Measurements from ENCODE around the gene PIAS3.

Gene PIAS3

GRCh38 chr1:145858901-145859490 lies at the start of gene PIAS3:
PIAS3 (minus strand) TSS chr1:145859081; CDS start chr1:145858990, 91 bp downstream.
- DNase-seq = peak; percentile 95

- DNase-seq = no peak
Measured at GRCh38 chr1:145908653-145909052, 49.8 kb upstream of the PIAS3 start.

GRCh38 chr1:145906954-145907753 lies 48.3 kb upstream of the PIAS3 start:
- DNase-seq = no peak

- DNase-seq = no peak
Measured at GRCh38 chr1:145901312-145902021, 42.6 kb upstream of the PIAS3 start.

GRCh38 chr1:145898756-145899155 lies 39.9 kb upstream of the PIAS3 start:
- DNase-seq = no peak

GRCh38 chr1:145897969-145898368 lies 39.1 kb upstream of the PIAS3 start:
- DNase-seq = no peak

- no peak for DNase-seq
Measured at GRCh38 chr1:145895471-145895870, 36.6 kb upstream of the PIAS3 start.

- DNase-seq = no peak
Measured at GRCh38 chr1:145893306-145894055, 34.6 kb upstream of the PIAS3 start.

GRCh38 chr1:145892486-145893087 lies 33.7 kb upstream of the PIAS3 start:
- peak; percentile 85 for DNase-seq

GRCh38 chr1:145891587-145892485 lies 33.0 kb upstream of the PIAS3 start:
- peak; percentile 94 for DNase-seq

- DNase-seq = no peak
Measured at GRCh38 chr1:145891143-145891542, 32.3 kb upstream of the PIAS3 start.

- no peak for DNase-seq
Measured at GRCh38 chr1:145889722-145890121, 30.8 kb upstream of the PIAS3 start.

GRCh38 chr1:145887631-145888030 lies 28.8 kb upstream of the PIAS3 start:
- no peak for DNase-seq

GRCh38 chr1:145886816-145887215 lies 27.9 kb upstream of the PIAS3 start:
- DNase-seq = no peak

GRCh38 chr1:145886390-145886789 lies 27.5 kb upstream of the PIAS3 start:
- DNase-seq = no peak

- DNase-seq = peak; percentile 90
Measured at GRCh38 chr1:145885738-145886287, 26.9 kb upstream of the PIAS3 start, which contains the start of gene ANKRD35. ANKRD35 (minus strand) TSS chr1:145885866; CDS start chr1:145885758, 108 bp downstream.

GRCh38 chr1:145884675-145885074 lies 25.8 kb upstream of the PIAS3 start:
- no peak for DNase-seq

GRCh38 chr1:145879775-145880174 lies 20.9 kb upstream of the PIAS3 start:
- DNase-seq = peak; percentile 93

GRCh38 chr1:145878724-145879123 lies 19.8 kb upstream of the PIAS3 start:
- no peak for DNase-seq

GRCh38 chr1:145877923-145878486 lies 19.1 kb upstream of the PIAS3 start:
- no peak for DNase-seq

- no peak for DNase-seq
Measured at GRCh38 chr1:145874646-145875045, 15.8 kb upstream of the PIAS3 start.
